HCT116 (cell line): Measurements from ENCODE around the gene TCF7. TPM values are rescaled to one million over a fixed set of nuclear protein-coding genes. Genes with fewer than 3 reads are reported as not detected.

Experiments
- ATAC-seq: fragments of 200-7000 bp; cut with Tn5 transposase; 2 replicates; pipeline ENCODE4 v1.9.1; 2020; ENCODE audit warnings: mild to moderate bottlenecking, moderate library complexity
- BruUV-seq: library from RNA; stranded (reverse); fragments of 400-500 nt; replicated peaks from 2 replicates; lab custom pipeline; 2021; lab: Mats Ljungman, UMichigan
- CTCF ChIA-PET: fragments of 300-600 bp; sonication (Branson Sonifier 250); formaldehyde crosslinking; loops from one replicate; lab custom pipeline; 2021; ENCODE audit warnings: antibody characterized with exemption; lab: Charles Lee
- POLR2A ChIA-PET: fragments of 300-600, 350-600 bp; sonication (Branson Sonifier 250); formaldehyde crosslinking; loops from one replicate; lab custom pipeline; 2021; ENCODE audit warnings: antibody characterized with exemption; lab: Charles Lee
- RAD21 ChIA-PET, 2 experiments: fragments of 300-600 bp; sonication (Branson Sonifier 250); formaldehyde crosslinking; loops; one replicate each; lab custom pipeline; 2023; ENCODE audit warnings: low total read pairs in 2 of 2; ENCODE audit not compliant: uncharacterized antibody in 2 of 2, unreplicated experiment in 2 of 2, low non-redundant PET in 1 of 2; lab: Charles Lee
- DNase-seq: peaks from one replicate; pipeline ENCODE4 v3.0.0-alpha.2; 2010; ENCODE audit warnings: low read depth, low spot score
- H2AFZ ChIP-seq: fragments of 200-600 bp; shearing (Covaris generic), sonication (generic); 2 replicates; pipeline ENCODE4 v1.6.1; 2017; ENCODE audit warnings: low read depth, mixed run types, mixed read lengths, antibody characterized with exemption, low read length; ENCODE audit not compliant: poor library complexity, severe bottlenecking
- H3K27ac ChIP-seq: 2 replicates; pipeline ENCODE4 v1.5.1; 2012; ENCODE audit warnings: low read depth, low read length
- H3K27me3 ChIP-seq: fragments of 200-600 bp; sonication (generic); 2 replicates; pipeline ENCODE4 v1.6.1; 2016; ENCODE audit warnings: mixed run types, low read length, mixed read lengths; ENCODE audit not compliant: insufficient read depth
- H3K36me3 ChIP-seq, 2 experiments: fragments of 200-500 bp in 1 of 2; fragments of 200-600 bp in 1 of 2; sonication (Bioruptor generic) in 1 of 2; sonication (generic) in 1 of 2; 2 replicates each; pipeline versions ENCODE4 v1.5.1 to v1.6.1; 2014 to 2016; ENCODE audit warnings: low read length in 2 of 2, inconsistent platforms in 1 of 2, mixed read lengths in 1 of 2, mixed run types in 1 of 2; ENCODE audit not compliant: insufficient read depth in 2 of 2, control insufficient read depth in 1 of 2
- H3K4me1 ChIP-seq, 2 experiments: fragments of 200-600 bp in 1 of 2; sonication (generic) in 1 of 2; 2 replicates each; pipeline versions ENCODE4 v1.5.1 to v1.6.1; 2012 to 2017; ENCODE audit warnings: low read length in 2 of 2, inconsistent platforms in 1 of 2, mild to moderate bottlenecking in 1 of 2, mixed read lengths in 1 of 2, mixed run types in 1 of 2, moderate library complexity in 1 of 2; ENCODE audit not compliant: insufficient read depth in 2 of 2, control insufficient read depth in 1 of 2
- H3K4me2 ChIP-seq: fragments of 200-600 bp; sonication (generic); 2 replicates; pipeline ENCODE4 v1.6.1; 2017; ENCODE audit warnings: mixed run types, low read length, mixed read lengths
- H3K4me3 ChIP-seq, 2 experiments: fragments of 200-600 bp in 1 of 2; sonication (generic) in 1 of 2; replicated peaks in 1 of 2; 2 replicates each; pipeline ENCODE4 v1.5.1; 2011 to 2016; ENCODE audit warnings: low read length in 2 of 2, control low read depth in 1 of 2, low read depth in 1 of 2, mild to moderate bottlenecking in 1 of 2, mixed read lengths in 1 of 2, mixed run types in 1 of 2
- H3K79me2 ChIP-seq: fragments of 200-600 bp; sonication (generic); 2 replicates; pipeline ENCODE4 v1.6.1; 2017; ENCODE audit warnings: mild to moderate bottlenecking, mixed run types, low read length, moderate library complexity, mixed read lengths; ENCODE audit not compliant: insufficient read depth
- H3K9ac ChIP-seq: fragments of 200-600 bp; sonication (generic); 2 replicates; pipeline ENCODE4 v1.6.1; 2016; ENCODE audit warnings: low read length, mixed read lengths
- H3K9me2 ChIP-seq: fragments of 200-600 bp; sonication (generic), shearing (Covaris generic); 2 replicates; pipeline ENCODE4 v1.6.1; 2017; ENCODE audit warnings: mixed run types, mild to moderate bottlenecking, moderate library complexity; ENCODE audit not compliant: insufficient read depth
- H3K9me3 ChIP-seq, 2 experiments: fragments of 200-500 bp in 1 of 2; fragments of 200-600 bp in 1 of 2; sonication (Bioruptor generic) in 1 of 2; sonication (generic) in 1 of 2; 2 replicates each; pipeline ENCODE4 v1.6.1; 2014 to 2017; ENCODE audit warnings: low read length in 2 of 2, mixed read lengths in 2 of 2, inconsistent platforms in 1 of 2, low read depth in 1 of 2, mild to moderate bottlenecking in 1 of 2, mixed run types in 1 of 2, moderate library complexity in 1 of 2; ENCODE audit not compliant: control insufficient read depth in 1 of 2, insufficient read depth in 1 of 2
- H4K20me1 ChIP-seq: fragments of 200-600 bp; sonication (generic), shearing (Covaris generic); 2 replicates; pipeline ENCODE4 v1.6.1; 2017; ENCODE audit warnings: mixed run types, mild to moderate bottlenecking, moderate library complexity; ENCODE audit not compliant: insufficient read depth
- CBX3 ChIP-seq: IDR thresholded peaks from 2 replicates; pipeline ENCODE4 v1.6.1; 2012; ENCODE audit warnings: low read depth
- CEBPB ChIP-seq: IDR thresholded peaks from 2 replicates; pipeline ENCODE4 v1.6.1; 2012; ENCODE audit warnings: low read depth
- EGR1 ChIP-seq: IDR thresholded peaks from 2 replicates; pipeline ENCODE4 v1.6.1; 2012; ENCODE audit warnings: low read depth
- EZH2phosphoT487 ChIP-seq: fragments of 200-600 bp; IDR thresholded peaks from 2 replicates; pipeline ENCODE4 v1.6.1; 2018; ENCODE audit warnings: antibody characterized with exemption, borderline replicate concordance
- MAX ChIP-seq: IDR thresholded peaks from 2 replicates; pipeline ENCODE4 v1.6.1; 2012
- POLR2A ChIP-seq: IDR thresholded peaks from 2 replicates; pipeline ENCODE4 v1.7.0; 2011; ENCODE audit warnings: borderline replicate concordance; ENCODE audit not compliant: insufficient read depth, insufficient read length; ENCODE audit errors: extremely low read depth
- POLR2AphosphoS5 ChIP-seq: IDR thresholded peaks from 2 replicates; pipeline ENCODE4 v1.6.1; 2011; ENCODE audit warnings: mild to moderate bottlenecking, low read depth, low read length, moderate library complexity
- RAD21 ChIP-seq: IDR thresholded peaks from 2 replicates; pipeline ENCODE4 v1.6.1; 2012; ENCODE audit warnings: low read depth, mild to moderate bottlenecking
- SIN3A ChIP-seq: IDR thresholded peaks from 2 replicates; pipeline ENCODE4 v1.6.1; 2012; ENCODE audit warnings: low read depth
- SP1 ChIP-seq: IDR thresholded peaks from 2 replicates; pipeline ENCODE4 v1.6.1; 2012; ENCODE audit warnings: low read depth
- YY1 ChIP-seq: IDR thresholded peaks from 2 replicates; pipeline ENCODE4 v1.6.1; 2011; ENCODE audit warnings: low read length, low read depth, moderate library complexity, mild to moderate bottlenecking; ENCODE audit not compliant: insufficient replicate concordance; ENCODE audit errors: extremely low read depth
- ZBTB33 ChIP-seq: IDR thresholded peaks from 2 replicates; pipeline ENCODE4 v1.6.1; 2011; ENCODE audit warnings: mild to moderate bottlenecking, low read length, moderate library complexity; ENCODE audit not compliant: insufficient replicate concordance; ENCODE audit errors: extremely low read depth
- ZFX ChIP-seq: fragments of 450-650 bp; IDR thresholded peaks from 2 replicates; pipeline ENCODE4 v1.6.1; 2017
- ZNF274 ChIP-seq: fragments of 200-500 bp; sonication (Bioruptor generic); IDR thresholded peaks from 2 replicates; pipeline ENCODE4 v1.6.1; 2014; ENCODE audit warnings: mild to moderate bottlenecking, low read depth, low read length, inconsistent platforms
- intact Hi-C: fragments of 100-400 bp; cut with micrococcal nuclease; formaldehyde crosslinking; loops from 2 replicates; pipeline ENCODE4 v1.10.0; 2022
- total RNA-seq: library from RNA; stranded (reverse); gene quantifications from one replicate; pipeline ENCODE4 v1.2.1, GENCODE V29; 2021; ENCODE audit not compliant: unreplicated experiment

TCF7 gene
- total RNA-seq, 1 experiment from 2014 or later = 17.8 TPM

- no peak for TF ChIP-seq ZNF274
- no peak for TF ChIP-seq SIN3A
- TF ChIP-seq ZFX = no peak
- TF ChIP-seq POLR2A = no peak
- no peak for TF ChIP-seq SP1
- no peak for TF ChIP-seq YY1
- TF ChIP-seq CBX3 = no peak
Measured at GRCh38 chr5:134088994-134089560, 25.4 kb upstream of the TCF7 start (continued).

GRCh38 chr5:134090522-134090921 is 24.0 kb upstream of the TCF7 start:
- ChIA-PET RAD21 (no interaction called here), CTCF (no interaction called here), POLR2A (no interaction called here)
- intact Hi-C loops = no loop called here
- no peaks in the 10 kb centered on the region for H3K9me2 ChIP-seq
- no peaks in the 10 kb centered on the region for H3K79me2 ChIP-seq
- H3K4me2 ChIP-seq = no peak overlapping the region
- no peaks in the 10 kb centered on the region for H3K9me3 ChIP-seq
- DNase-seq = no peak
- no peak overlapping the region for H3K4me3 ChIP-seq
- no peak overlapping the region for H3K27ac ChIP-seq
- no peaks in the 10 kb centered on the region for H3K36me3 ChIP-seq
- TF ChIP-seq CEBPB = no peak
- no peak for TF ChIP-seq EGR1
- TF ChIP-seq EZH2phosphoT487 = no peak
- no peak for TF ChIP-seq ZNF274
- TF ChIP-seq SIN3A = no peak
- no peak for TF ChIP-seq MAX
- no peak for TF ChIP-seq ZBTB33
- TF ChIP-seq SP1 = no peak
- TF ChIP-seq RAD21 = no peak
- no peak for TF ChIP-seq POLR2AphosphoS5
- no peak overlapping the region for H2AFZ ChIP-seq
- H4K20me1 ChIP-seq = no peaks in the 10 kb centered on the region
- no peak for ATAC-seq
- no peak overlapping the region for H3K9ac ChIP-seq
- peaks cover 5% of the 10 kb centered on the region; the same call in 1 of the 2 replicates for H3K27me3 ChIP-seq
- peaks cover 0 to 4% of the 10 kb centered on the region in 2 experiments; a peak in 1 of 4 replicates for H3K4me1 ChIP-seq
- no TSS peak for BruUV-seq
